Measurements from ENCODE around the gene MYL3. TPM values are rescaled to one million over a fixed set of nuclear protein-coding genes. Genes with fewer than 3 reads are reported as not detected.

Gene MYL3
- total RNA-seq, 6 donors from 2014 or later = 1.2 to 6.3 (median 2.6) TPM

GRCh38 chr3:46903341-46904302 is 40.4 kb upstream of the MYL3 start:
- Histone ChIP-seq H3K9me3 (no peaks in the 10 kb centered on the region), H3K27ac (no peak overlapping the region), H3K36me3 (no peaks in the 10 kb centered on the region), H3K4me1 (peaks cover 17 to 21% (median 19%) of the 10 kb centered on the region in 4 donors), H3K27me3 (peaks cover 0 to 5% (median 1%) of the 10 kb centered on the region in 4 donors), H3K4me3 (no peak overlapping the region)
- ATAC-seq (ENCODE audit: low FRiP score in 2 of 2) (no peak), DNase-seq (peak in 1 of 2 donors; percentile 77)
- no peak for TF ChIP-seq EP300 (IDR thresholded peaks at IDR 0.05)
- TF ChIP-seq, protein P1, sequence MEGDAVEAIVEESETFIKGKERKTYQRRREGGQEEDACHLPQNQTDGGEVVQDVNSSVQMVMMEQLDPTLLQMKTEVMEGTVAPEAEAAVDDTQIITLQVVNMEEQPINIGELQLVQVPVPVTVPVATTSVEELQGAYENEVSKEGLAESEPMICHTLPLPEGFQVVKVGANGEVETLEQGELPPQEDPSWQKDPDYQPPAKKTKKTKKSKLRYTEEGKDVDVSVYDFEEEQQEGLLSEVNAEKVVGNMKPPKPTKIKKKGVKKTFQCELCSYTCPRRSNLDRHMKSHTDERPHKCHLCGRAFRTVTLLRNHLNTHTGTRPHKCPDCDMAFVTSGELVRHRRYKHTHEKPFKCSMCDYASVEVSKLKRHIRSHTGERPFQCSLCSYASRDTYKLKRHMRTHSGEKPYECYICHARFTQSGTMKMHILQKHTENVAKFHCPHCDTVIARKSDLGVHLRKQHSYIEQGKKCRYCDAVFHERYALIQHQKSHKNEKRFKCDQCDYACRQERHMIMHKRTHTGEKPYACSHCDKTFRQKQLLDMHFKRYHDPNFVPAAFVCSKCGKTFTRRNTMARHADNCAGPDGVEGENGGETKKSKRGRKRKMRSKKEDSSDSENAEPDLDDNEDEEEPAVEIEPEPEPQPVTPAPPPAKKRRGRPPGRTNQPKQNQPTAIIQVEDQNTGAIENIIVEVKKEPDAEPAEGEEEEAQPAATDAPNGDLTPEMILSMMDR (IDR thresholded peaks at IDR 0.05) = no peak
- TF ChIP-seq POLR2AphosphoS5 (IDR thresholded peaks at IDR 0.05) = no peak
- no peak for TF ChIP-seq POLR2A (IDR thresholded peaks at IDR 0.05)
- WGBS, 2 donors = 76 to 78% methylated on average over 6 to 20 of the region's 21 CpGs

GRCh38 chr3:46902188-46902631 is 39.0 kb upstream of the MYL3 start:
- no peaks in the 10 kb centered on the region for H3K36me3 ChIP-seq
- H3K4me1 ChIP-seq = peaks cover 18 to 20% (median 18%) of the 10 kb centered on the region in 4 donors
- WGBS, 2 donors = 91 to 94% methylated on average over 12 to 15 of the region's 15 CpGs
- no peak for ATAC-seq (ENCODE audit: low FRiP score in 2 of 2)
- H3K4me3 ChIP-seq = no peak overlapping the region
- no peak overlapping the region for H3K27ac ChIP-seq
- H3K27me3 ChIP-seq = peaks cover 0 to 11% (median 4%) of the 10 kb centered on the region in 4 donors
- TF ChIP-seq, protein P1 (IDR thresholded peaks at IDR 0.05) = no peak
- TF ChIP-seq POLR2A (IDR thresholded peaks at IDR 0.05) = no peak
- TF ChIP-seq EP300 (IDR thresholded peaks at IDR 0.05) = no peak
- no peak for TF ChIP-seq POLR2AphosphoS5 (IDR thresholded peaks at IDR 0.05)
- peak in 1 of 2 donors; percentile 56 for DNase-seq
- H3K9me3 ChIP-seq = no peaks in the 10 kb centered on the region

DNA sequence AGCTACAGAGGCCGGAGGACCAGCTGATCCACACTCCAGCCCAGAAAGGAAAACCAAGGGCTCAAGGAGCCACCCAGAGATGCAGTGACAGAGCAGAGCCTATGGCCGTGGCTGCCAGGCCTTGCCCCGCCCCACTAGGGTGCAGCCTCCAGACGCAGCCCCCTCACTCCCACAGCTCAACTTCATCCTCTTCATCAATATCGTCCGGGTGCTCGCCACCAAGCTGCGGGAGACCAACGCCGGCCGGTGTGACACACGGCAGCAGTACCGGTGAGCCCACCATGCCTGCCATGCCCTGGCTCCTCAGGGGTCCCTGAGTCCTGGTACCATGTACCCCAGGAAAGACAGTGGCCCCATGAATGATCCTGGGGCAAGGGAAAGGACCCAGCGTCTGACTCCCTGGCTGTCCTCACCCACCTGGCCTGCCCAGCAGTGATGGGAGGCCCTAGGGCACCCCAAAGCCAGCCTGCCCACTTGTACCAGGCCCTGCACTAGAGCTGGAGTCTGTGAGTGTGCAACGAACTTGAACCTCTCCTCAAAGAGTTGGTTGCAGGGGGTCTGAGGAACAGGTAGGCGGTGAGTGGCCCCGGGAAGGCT is 38.4 kb upstream of the MYL3 start:
- no peak overlapping the region for H3K4me3 ChIP-seq
- no peak overlapping the region for H3K27ac ChIP-seq
- no peaks in the 10 kb centered on the region for H3K9me3 ChIP-seq
- no peaks in the 10 kb centered on the region for H3K36me3 ChIP-seq
- 88 to 100% methylated on average over 1 to 17 of the region's 17 CpGs for WGBS, 2 donors
- TF ChIP-seq EP300 (IDR thresholded peaks at IDR 0.05) = no peak
- TF ChIP-seq, protein P1 (IDR thresholded peaks at IDR 0.05) = no peak
- DNase-seq (peak in 1 of 2 donors; percentile 73), ATAC-seq (ENCODE audit: low FRiP score in 2 of 2) (no peak)
- peaks cover 18 to 20% (median 18%) of the 10 kb centered on the region in 4 donors for H3K4me1 ChIP-seq
- H3K27me3 ChIP-seq = peaks cover 0 to 11% (median 4%) of the 10 kb centered on the region in 4 donors

GRCh38 chr3:46901061-46901460 is 37.8 kb upstream of the MYL3 start:
- Histone ChIP-seq H3K27ac (no peak overlapping the region), H3K27me3 (peaks cover 0 to 11% (median 4%) of the 10 kb centered on the region in 4 donors), H3K4me1 (peaks cover 18 to 20% (median 18%) of the 10 kb centered on the region in 4 donors), H3K36me3 (no peaks in the 10 kb centered on the region), H3K4me3 (no peak overlapping the region), H3K9me3 (no peaks in the 10 kb centered on the region)
- 40 to 76% methylated on average over 1 to 3 of the region's 3 CpGs for WGBS, 2 donors
- no peak for ATAC-seq (ENCODE audit: low FRiP score in 2 of 2)
- no peak for DNase-seq
- TF ChIP-seq, protein P1 (IDR thresholded peaks at IDR 0.05) = no peak
- TF ChIP-seq POLR2AphosphoS5 (IDR thresholded peaks at IDR 0.05) (no peak), POLR2A (IDR thresholded peaks at IDR 0.05) (no peak), EP300 (IDR thresholded peaks at IDR 0.05) (no peak)
